Prostate gland (tissue), 2 donors: ENCODE results near the gene RARRES2.

Experiments used
- CTCF ChIP-seq, 4 experiments: fragments of 200-600 bp in 2 of 4; fragments of 450-650 bp in 2 of 4; sonication (generic) in 2 of 4; IDR thresholded peaks; 1 replicate in 3 of 4; 2 replicates in 1 of 4; pipeline ENCODE4 v1.5.1; 2016 to 2019; ENCODE audit warnings: antibody characterized with exemption in 4 of 4, mild to moderate bottlenecking in 2 of 4, moderate library complexity in 2 of 4
- POLR2A ChIP-seq: fragments of 450-650 bp; IDR thresholded peaks from one replicate; pipeline ENCODE4 v1.6.1; 2016; ENCODE audit warnings: antibody characterized with exemption, mild to moderate bottlenecking

- TF ChIP-seq CTCF (IDR thresholded peaks at IDR 0.05), result no peak
- TF ChIP-seq POLR2A, result no peak
Observed at GRCh38 chr7:150358988-150359621, 17.7 kb upstream of the RARRES2 start.
